NCI-H1694 treated with DMSO at 0.1 percent for 48 hours (cell line): Measurements from ENCODE around the gene CNGB1.
"Not testable (repeated sequence)": the region's sequence is repeated elsewhere in the genome, so short reads cannot be mapped to it uniquely, and the experiment has no call there.

Source experiments
- DNase-seq: peaks from one replicate; lab custom pipeline; 2025; lab: John Stamatoyannopoulos, UW

CNGB1 gene

DNA sequence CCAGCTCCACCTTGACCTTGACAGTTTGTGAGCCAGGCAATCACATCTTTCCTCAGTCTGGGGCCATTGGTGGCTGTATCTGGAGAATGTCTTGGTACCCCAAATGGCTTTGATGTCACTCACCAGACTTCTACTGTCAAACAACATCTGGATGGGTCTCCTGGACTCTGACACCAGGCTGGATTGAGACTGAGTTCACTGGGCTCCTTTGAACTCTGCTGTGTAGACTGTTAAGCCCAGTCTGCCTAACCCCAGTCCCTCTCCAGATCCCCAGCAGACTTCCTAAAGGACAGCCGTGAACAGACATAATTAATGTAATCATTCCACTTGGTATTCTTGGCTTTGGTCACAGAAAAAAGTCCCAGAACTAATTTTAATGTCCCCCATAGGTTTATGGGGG is 84.5 kb downstream of the CNGB1 start:
- DNase-seq = no peak

DNA sequence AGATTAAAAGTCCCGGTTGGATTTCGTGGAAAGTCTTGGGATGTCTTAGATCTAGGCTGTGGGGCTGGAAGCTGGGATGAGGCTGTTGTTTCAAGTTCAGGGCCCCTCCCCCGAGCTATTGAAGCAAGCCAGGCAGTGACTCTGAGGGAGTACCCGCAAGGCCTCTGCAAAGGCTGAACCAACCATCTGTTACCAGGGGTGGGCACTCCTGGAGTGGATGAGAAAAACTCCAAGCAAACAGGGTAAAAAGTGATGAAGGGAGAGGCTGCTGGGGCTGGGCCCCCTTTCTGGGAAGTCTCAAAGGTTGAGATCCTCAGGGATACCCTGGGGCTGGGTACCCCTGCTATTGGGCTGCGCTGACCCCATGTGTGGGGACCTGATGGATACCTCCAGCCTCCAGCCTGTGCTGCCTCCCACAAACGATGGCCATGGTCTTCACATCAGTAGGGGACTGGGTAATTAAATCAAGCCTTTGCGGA is 86.2 kb downstream of the CNGB1 start:
- no peak for DNase-seq

GRCh38 chr16:57883953-57884654 is 86.8 kb downstream of the CNGB1 start:
- DNase-seq = no peak

- DNase-seq = no peak
Observed at GRCh38 chr16:57883480-57883879, 87.4 kb downstream of the CNGB1 start.

GRCh38 chr16:57882792-57883191 is 88.1 kb downstream of the CNGB1 start:
- DNase-seq = no peak

GRCh38 chr16:57882206-57882605 is 88.7 kb downstream of the CNGB1 start:
- DNase-seq = no peak

- no peak for DNase-seq
Observed at GRCh38 chr16:57878586-57878985, 92.3 kb downstream of the CNGB1 start.

GRCh38 chr16:57876210-57876609 is 94.7 kb downstream of the CNGB1 start:
- DNase-seq = no peak

DNA sequence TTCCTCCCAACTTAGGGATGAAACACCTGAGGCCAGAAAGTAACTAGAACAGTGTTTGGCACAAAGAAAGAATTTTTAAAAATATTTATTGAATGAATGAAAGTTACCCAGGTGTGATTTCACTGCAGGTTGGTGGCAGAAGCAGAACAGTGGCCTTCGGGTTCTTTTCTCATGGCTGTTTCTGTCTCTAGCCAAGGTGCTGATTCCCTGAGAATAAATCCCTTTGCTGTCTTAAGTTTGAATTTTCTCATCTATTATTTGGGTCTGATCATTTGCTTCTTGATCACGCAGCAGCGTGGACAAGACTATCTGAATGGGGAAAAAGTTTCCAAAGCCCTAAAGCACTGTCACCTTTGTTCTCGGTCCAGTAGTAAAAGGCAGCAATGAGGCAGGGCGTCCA is 95.6 kb downstream of the CNGB1 start:
- DNase-seq = no peak

- no peak for DNase-seq
Observed at GRCh38 chr16:57873218-57873617, 97.7 kb downstream of the CNGB1 start.

- DNase-seq = not testable (repeated sequence)
Observed at GRCh38 chr16:57872764-57873163, 98.2 kb downstream of the CNGB1 start.

DNA sequence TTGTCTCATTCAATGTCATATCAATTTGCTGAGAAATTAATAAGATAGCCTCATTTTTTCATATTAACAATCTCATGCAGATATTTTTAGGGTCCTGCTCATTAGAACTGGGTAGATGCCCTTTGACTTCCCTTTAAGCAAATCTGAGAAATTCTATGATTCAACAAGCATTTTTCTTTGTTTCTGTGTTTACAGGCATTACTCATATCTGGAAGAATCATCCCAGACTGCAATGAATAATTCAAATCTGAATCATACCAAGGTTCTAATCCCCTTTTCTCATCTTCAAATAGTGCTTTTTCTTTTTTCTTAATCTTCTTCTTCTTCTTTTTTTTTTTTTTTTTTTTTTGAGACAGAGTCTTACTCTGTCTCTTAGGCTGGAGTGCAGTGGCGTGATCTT is 99.5 kb downstream of the CNGB1 start:
- DNase-seq = no peak

DNA sequence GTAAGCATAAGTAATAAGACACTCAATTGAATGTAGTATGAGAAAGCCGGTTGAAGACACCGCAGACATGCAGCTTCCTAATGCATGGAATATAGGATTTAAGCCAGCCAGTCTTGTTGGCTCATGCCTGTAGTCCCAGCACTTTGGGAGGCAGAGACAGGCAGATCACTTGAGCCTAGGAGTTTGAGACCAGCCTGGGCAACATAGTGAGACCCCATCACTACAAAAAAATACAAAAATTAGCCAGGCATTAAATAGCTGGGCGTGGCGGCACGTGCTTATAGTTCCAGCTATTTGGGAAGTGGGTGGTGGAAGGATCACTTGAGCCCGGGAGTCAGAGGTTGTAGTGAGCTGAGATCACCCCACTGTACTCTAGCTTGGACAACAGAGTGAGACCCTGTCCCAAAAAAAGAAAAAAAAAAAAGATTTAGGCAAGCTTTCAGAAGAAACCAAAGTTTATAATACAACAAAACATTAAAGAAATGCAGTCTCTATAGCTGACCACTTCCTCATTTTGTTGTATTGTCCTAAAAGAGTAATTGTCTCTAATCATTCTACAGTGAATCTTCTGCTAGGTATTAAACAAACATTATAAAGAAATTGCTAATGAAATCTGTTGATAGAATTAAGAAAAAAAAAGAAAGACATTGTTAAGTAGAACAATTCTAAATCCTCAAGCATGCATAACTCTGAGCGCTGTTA is 100.0 kb downstream of the CNGB1 start:
- no peak for DNase-seq

- DNase-seq = no peak
Observed at GRCh38 chr16:57868913-57869520, 101.9 kb downstream of the CNGB1 start.

GRCh38 chr16:57867000-57867561 is 103.8 kb downstream of the CNGB1 start:
- no peak for DNase-seq

- no peak for DNase-seq
Observed at GRCh38 chr16:57866529-57866918, 104.4 kb downstream of the CNGB1 start.

- DNase-seq = no peak
Observed at GRCh38 chr16:57865746-57866528, 105.0 kb downstream of the CNGB1 start.

- peak; percentile 7 for DNase-seq
Observed at GRCh38 chr16:57863434-57864160, 107.3 kb downstream of the CNGB1 start.

DNA sequence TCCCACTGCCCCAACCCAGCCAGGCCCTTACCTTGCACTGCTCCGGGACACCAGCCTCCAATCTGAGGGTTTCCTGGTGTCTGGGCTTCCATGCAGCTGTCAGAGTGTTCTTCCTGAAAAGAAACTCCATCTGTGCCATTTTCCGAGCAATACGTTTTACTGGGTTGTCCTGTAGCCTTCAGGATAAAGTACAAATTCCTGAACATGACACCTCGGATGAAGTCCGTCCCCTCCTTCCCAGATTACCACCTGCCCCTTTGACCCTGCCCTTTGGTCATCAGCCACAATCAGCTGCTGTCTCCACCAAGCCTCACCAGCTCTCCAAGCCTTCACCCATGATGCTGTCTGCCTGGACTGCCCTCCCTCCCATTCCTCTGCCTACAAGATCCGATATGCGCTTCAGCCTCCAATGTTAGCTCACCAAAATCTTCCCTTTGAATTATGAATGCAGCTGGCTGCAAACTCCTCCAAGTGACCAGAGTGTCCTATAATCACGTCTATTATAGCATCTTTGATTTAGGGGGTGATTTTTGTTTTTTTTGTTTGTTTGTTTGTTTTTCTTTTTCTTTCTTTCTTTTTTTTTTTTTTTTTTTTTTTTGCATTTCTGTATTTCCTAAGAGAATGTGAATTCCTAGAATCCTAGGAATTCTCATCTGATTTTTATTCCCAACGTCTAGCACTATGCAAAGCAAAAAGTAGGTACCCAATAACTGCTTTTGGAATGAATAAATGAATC is 108.1 kb downstream of the CNGB1 start:
- DNase-seq = no peak

- DNase-seq = peak; percentile 1
Observed at GRCh38 chr16:57859331-57859730, 111.6 kb downstream of the CNGB1 start.

DNA sequence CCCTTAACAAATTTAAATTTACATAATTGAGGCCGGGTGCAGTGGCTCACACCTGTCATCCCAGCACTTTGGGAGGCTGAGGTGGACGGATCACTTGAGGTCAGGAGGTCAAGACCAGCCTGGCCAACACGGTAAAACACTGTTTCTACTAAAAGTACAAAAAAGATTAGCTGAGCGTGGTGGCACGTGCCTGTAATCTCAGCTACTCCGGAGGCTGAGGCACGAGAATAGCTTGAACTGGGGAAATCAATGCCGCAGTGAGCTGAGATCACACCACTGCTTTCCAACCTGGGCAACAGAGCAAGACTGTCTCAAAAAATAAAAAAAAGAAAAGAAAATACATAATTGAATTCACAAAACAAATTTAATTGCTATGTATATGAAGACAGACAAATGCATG is 112.3 kb downstream of the CNGB1 start:
- no peak for DNase-seq
